HG02981 (cell line): ENCODE measurements around the gene ZNF878.
A peak's percentile ranks its signal among the peaks of the same experiment; 100 is the strongest.
"Not testable (repeated sequence)": the region's sequence is repeated elsewhere in the genome, so short reads cannot be mapped to it uniquely, and the experiment has no call there.

Source experiments
- ATAC-seq: cut with Tn5 transposase; IDR thresholded peaks from one replicate; pipeline ENCODE4 v1.9.1; 2021; ENCODE audit warnings: mild to moderate bottlenecking, moderate library complexity; ENCODE audit not compliant: unreplicated experiment

The ZNF878 gene

GRCh38 chr19:12052497-12053169 is at the start of gene ZNF878:
ZNF878 (minus strand) TSS chr19:12052961; CDS start chr19:12052801, 160 bp downstream.
- ATAC-seq = peak; percentile 85

- ATAC-seq = no peak
These were observed 45.3 kb upstream of the ZNF878 start for GRCh38 chr19:12098040-12098439.

GRCh38 chr19:12095111-12095790 is 42.5 kb upstream of the ZNF878 start:
- no peak for ATAC-seq

GRCh38 chr19:12093777-12094176 is 41.0 kb upstream of the ZNF878 start:
- ATAC-seq = no peak

- ATAC-seq = no peak
These were observed 40.2 kb upstream of the ZNF878 start for GRCh38 chr19:12092956-12093355.

GRCh38 chr19:12092065-12092867 is 39.5 kb upstream of the ZNF878 start:
- ATAC-seq = peak; percentile 71

- ATAC-seq = no peak
These were observed 38.0 kb upstream of the ZNF878 start for GRCh38 chr19:12090807-12091206.

GRCh38 chr19:12085074-12085818 is 32.5 kb upstream of the ZNF878 start:
- no peak for ATAC-seq

- not testable (repeated sequence) for ATAC-seq
These were observed 30.6 kb upstream of the ZNF878 start for GRCh38 chr19:12083336-12083735.

GRCh38 chr19:12077375-12077774 is 24.6 kb upstream of the ZNF878 start:
- ATAC-seq = no peak

- ATAC-seq = not testable (repeated sequence)
These were observed 23.6 kb upstream of the ZNF878 start for GRCh38 chr19:12076331-12076730.

- ATAC-seq = no peak
These were observed 22.9 kb upstream of the ZNF878 start for GRCh38 chr19:12075538-12076139.

GRCh38 chr19:12064590-12065538 is 12.1 kb upstream of the ZNF878 start, which contains the start of gene ZNF844:
ZNF844 (plus strand) TSS chr19:12064731; CDS start chr19:12064874, 143 bp downstream.
- peak; percentile 78 for ATAC-seq

- ATAC-seq = no peak
These were observed 3.0 kb upstream of the ZNF878 start for GRCh38 chr19:12055784-12056183.

GRCh38 chr19:12052091-12052496 is 667 bp downstream of the ZNF878 start:
- no peak for ATAC-seq

GRCh38 chr19:12047868-12048267 is 4.9 kb downstream of the ZNF878 start:
- no peak for ATAC-seq

GRCh38 chr19:12043752-12044422 is 8.9 kb downstream of the ZNF878 start:
- ATAC-seq = no peak

GRCh38 chr19:12042893-12043292 is 9.9 kb downstream of the ZNF878 start:
- ATAC-seq = no peak
